HuH-7.5 (cell line): ENCODE measurements around the gene EIF1.
"Not testable (repeated sequence)": the region's sequence is repeated elsewhere in the genome, so short reads cannot be mapped to it uniquely, and the experiment has no call there.

ENCODE experiments used
- DNase-seq: peaks from one replicate; pipeline ENCODE4 v3.0.0; 2011; ENCODE audit warnings: low spot score

EIF1 gene

GRCh38 chr17:41688641-41689496 is at the start of gene EIF1:
EIF1 (plus strand) TSS chr17:41688885; CDS start chr17:41689039, 154 bp downstream.
- DNase-seq, result peak; percentile 80

- DNase-seq, result no peak
Measured at GRCh38 chr17:41638941-41639340, 49.7 kb upstream of the EIF1 start.

- DNase-seq, result no peak
Measured at GRCh38 chr17:41639492-41640473, 48.9 kb upstream of the EIF1 start.

- not testable (repeated sequence) for DNase-seq
Measured at GRCh38 chr17:41640596-41640995, 48.1 kb upstream of the EIF1 start.

GRCh38 chr17:41642252-41643156 is 46.2 kb upstream of the EIF1 start:
- DNase-seq, result no peak

- DNase-seq, result no peak
Measured at GRCh38 chr17:41647038-41647813, 41.5 kb upstream of the EIF1 start.

GRCh38 chr17:41647940-41648410 is 40.7 kb upstream of the EIF1 start:
- peak; percentile 87 for DNase-seq

GRCh38 chr17:41648411-41649195 is 40.1 kb upstream of the EIF1 start:
- peak; percentile 92 for DNase-seq

- DNase-seq, result no peak
Measured at GRCh38 chr17:41649923-41650519, 38.7 kb upstream of the EIF1 start.

- no peak for DNase-seq
Measured at GRCh38 chr17:41650794-41651624, 37.7 kb upstream of the EIF1 start.

GRCh38 chr17:41651625-41652460 is 36.8 kb upstream of the EIF1 start:
- DNase-seq, result no peak

GRCh38 chr17:41652461-41652970 is 36.2 kb upstream of the EIF1 start:
- no peak for DNase-seq

- no peak for DNase-seq
Measured at GRCh38 chr17:41653421-41653820, 35.3 kb upstream of the EIF1 start.

- no peak for DNase-seq
Measured at GRCh38 chr17:41653892-41654677, 34.6 kb upstream of the EIF1 start.

GRCh38 chr17:41654678-41655607 is 33.7 kb upstream of the EIF1 start:
- DNase-seq, result no peak
